ENCODE measurements around the gene LINC01488.

- no peak for TF ChIP-seq CTCF (IDR thresholded peaks at IDR 0.05)
- no peak for TF ChIP-seq POLR2AphosphoS5 (IDR thresholded peaks at IDR 0.05)
- TF ChIP-seq POLR2A (IDR thresholded peaks at IDR 0.05): no peak
These were observed 30.2 kb upstream of the LINC01488 start for GRCh38 chr11:69451289-69451688.

Data from sigmoid colon (tissue), 4 donors.